GM18505 (cell line): ENCODE results near the gene MAN2B2.

ENCODE experiments used
- ATAC-seq: cut with Tn5 transposase; IDR thresholded peaks from one replicate; pipeline ENCODE4 v1.9.1; 2021; ENCODE audit not compliant: unreplicated experiment
- POLR2A ChIP-seq: IDR thresholded peaks from 4 replicates; pipeline ENCODE4 v1.6.1; 2011; ENCODE audit warnings: borderline replicate concordance; ENCODE audit not compliant: insufficient read depth, insufficient read length; ENCODE audit errors: extremely low read depth

Gene MAN2B2

GRCh38 chr4:6613676-6614651 lies 39.0 kb downstream of the MAN2B2 start:
- ATAC-seq, result no peak
- TF ChIP-seq POLR2A, result no peak

GRCh38 chr4:6614701-6615230 lies 39.8 kb downstream of the MAN2B2 start:
- TF ChIP-seq POLR2A, result no peak
- no peak for ATAC-seq

- ATAC-seq, result no peak
These were observed 41.4 kb downstream of the MAN2B2 start for GRCh38 chr4:6616087-6616995.

DNA sequence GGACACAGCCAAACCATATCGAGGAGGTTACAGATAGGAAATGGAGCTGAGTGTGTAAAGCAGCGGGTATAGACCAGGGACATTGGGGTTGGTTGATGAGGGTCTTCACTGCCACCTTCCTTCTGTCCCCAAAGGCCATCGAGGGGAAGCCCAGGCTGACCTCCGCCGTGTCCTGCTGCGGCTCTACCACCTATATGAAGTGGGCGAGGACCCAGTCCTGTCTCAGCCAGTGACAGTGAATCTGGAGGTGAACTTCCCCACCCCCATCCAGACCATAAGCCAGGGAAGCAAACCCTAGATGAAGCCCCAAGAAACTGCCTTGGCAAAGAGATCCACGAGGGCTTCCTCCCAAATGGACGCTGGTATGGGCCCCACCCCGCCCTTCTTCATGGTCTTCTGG lies 42.3 kb downstream of the MAN2B2 start:
- no peak for TF ChIP-seq POLR2A
- no peak for ATAC-seq

More at GRCh38 chr4:6616087-6616995, 41.4 kb downstream of the MAN2B2 start:
- no peak for TF ChIP-seq POLR2A

GRCh38 chr4:6618386-6619115 lies 43.6 kb downstream of the MAN2B2 start:
- no peak for ATAC-seq
- no peak for TF ChIP-seq POLR2A

DNA sequence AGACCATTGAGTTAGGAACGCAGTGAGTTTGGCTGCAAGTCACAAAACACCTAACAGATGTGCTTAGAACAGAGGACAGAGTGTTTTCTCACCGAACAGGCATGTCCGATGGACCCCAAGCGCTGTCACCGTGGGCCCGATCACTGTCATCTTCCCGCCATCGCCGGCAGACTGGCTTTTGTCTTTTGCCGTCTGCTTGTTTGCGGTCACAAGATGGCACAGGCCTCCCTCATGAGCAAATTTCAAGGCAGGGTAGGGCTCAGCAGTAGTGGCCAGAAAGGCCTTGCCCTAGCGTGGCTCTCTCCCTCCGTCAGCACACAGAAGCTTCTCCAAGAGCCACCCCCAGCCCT lies 44.1 kb downstream of the MAN2B2 start:
- TF ChIP-seq POLR2A, result no peak
- ATAC-seq, result no peak

- ATAC-seq, result no peak
- no peak for TF ChIP-seq POLR2A
These were observed 44.7 kb downstream of the MAN2B2 start for GRCh38 chr4:6619466-6620255.

DNA sequence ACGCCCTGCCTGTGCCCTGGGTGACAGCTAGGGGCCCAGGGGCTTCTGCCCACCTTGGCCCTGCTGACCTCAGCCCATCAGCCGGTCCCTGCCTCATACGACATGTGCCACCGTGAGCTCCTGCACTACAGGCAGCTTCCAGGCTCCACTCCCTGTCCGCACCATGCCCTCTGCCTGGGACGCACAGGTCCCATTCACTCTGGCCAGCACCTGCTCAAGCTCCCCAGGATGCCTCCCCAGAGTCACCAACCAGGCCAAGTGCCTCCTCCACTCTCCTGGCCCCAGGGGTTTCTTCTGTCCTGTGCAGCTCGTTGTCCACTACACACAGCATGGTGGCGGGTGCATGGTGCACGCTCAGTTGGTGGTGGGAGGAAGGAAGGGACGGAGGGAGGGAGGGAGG lies 45.3 kb downstream of the MAN2B2 start:
- TF ChIP-seq POLR2A, result no peak
- ATAC-seq, result no peak

GRCh38 chr4:6620891-6621555 lies 46.0 kb downstream of the MAN2B2 start:
- no peak for TF ChIP-seq POLR2A
- ATAC-seq, result no peak

DNA sequence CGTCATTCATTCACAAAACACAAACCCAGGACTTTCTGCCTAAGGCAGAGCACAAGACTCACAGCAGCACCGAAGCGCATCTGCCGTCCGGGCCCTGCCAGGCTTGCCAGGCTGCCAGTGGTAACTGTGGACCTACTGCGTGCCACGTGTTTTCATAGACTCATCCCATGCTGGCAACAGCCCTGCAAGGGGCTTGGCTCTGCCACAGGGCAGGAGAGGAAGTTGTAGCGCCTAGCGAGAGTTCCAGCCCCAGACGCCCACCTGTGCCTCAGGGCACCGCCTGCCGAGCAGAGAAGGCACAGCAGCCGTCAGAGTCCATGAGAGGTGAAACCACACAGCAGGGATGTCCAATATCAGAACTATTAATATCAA lies 46.6 kb downstream of the MAN2B2 start:
- no peak for ATAC-seq
- TF ChIP-seq POLR2A, result no peak

GRCh38 chr4:6622744-6623143 lies 47.8 kb downstream of the MAN2B2 start:
- no peak for TF ChIP-seq POLR2A
- no peak for ATAC-seq

GRCh38 chr4:6625256-6625655 lies 50.3 kb downstream of the MAN2B2 start:
- TF ChIP-seq POLR2A, result no peak
- ATAC-seq, result no peak
